Measurements from ENCODE around the gene STEAP1B. TPM values are rescaled to one million over a fixed set of nuclear protein-coding genes. Genes with fewer than 3 reads are reported as not detected.

The STEAP1B gene
- total RNA-seq, 1 experiment from 2014 or later, result 0.27 TPM

DNA sequence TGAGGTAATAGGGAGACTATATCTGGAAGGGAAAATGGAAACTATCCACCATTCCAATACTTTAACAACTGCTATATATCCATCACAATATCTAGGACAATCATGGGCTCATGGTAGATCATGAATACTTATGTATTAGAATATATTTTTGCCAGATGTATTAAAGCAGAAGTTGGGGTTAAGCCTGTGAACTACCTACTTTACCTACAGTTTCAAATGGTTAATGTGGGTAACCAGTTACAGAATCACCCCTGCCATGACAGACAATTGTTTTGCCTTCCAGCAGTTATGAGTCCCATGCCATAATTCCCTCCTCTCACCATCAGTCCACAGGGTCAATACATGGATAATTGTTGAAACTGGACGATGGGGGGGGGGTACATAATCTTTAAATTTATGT is 113.1 kb downstream of the STEAP1B start:
- no peaks in the 10 kb centered on the region for H3K9me2 ChIP-seq (ENCODE audit: insufficient read depth)
- no peak overlapping the region for H3K4me3 ChIP-seq (replicated peaks in 1 of 2; ENCODE audit: low read depth in 1 of 2, low read length in 2 of 2)
- ChIA-PET POLR2A (no interaction called here), CTCF (no interaction called here), RAD21 (ENCODE audit: low non-redundant PET in 1 of 2, low total read pairs in 2 of 2, uncharacterized antibody in 2 of 2, unreplicated experiment in 2 of 2) (no interaction called here)
- no peak overlapping the region for H2AFZ ChIP-seq (ENCODE audit: low read depth, low read length, poor library complexity, severe bottlenecking)
- H3K4me2 ChIP-seq (ENCODE audit: low read length), result no peak overlapping the region
- no peaks in the 10 kb centered on the region for H3K36me3 ChIP-seq (ENCODE audit: control insufficient read depth in 1 of 2, insufficient read depth in 2 of 2, low read length in 2 of 2)
- no peaks in the 10 kb centered on the region for H3K4me1 ChIP-seq (ENCODE audit: control insufficient read depth in 1 of 2, insufficient read depth in 2 of 2, low read length in 2 of 2)
- intact Hi-C loops (cut with micrococcal nuclease), result no loop called here
- BruUV-seq (replicated peaks), result no TSS peak
- H3K27me3 ChIP-seq (ENCODE audit: insufficient read depth, low read length), result no peaks in the 10 kb centered on the region
- H3K27ac ChIP-seq (ENCODE audit: low read depth, low read length), result no peak overlapping the region
- no peaks in the 10 kb centered on the region for H3K79me2 ChIP-seq (ENCODE audit: insufficient read depth, low read length)
- no peak for ATAC-seq
- no peaks in the 10 kb centered on the region for H3K9me3 ChIP-seq (ENCODE audit: control insufficient read depth in 1 of 2, insufficient read depth in 1 of 2, low read depth in 1 of 2, low read length in 2 of 2)
- TF ChIP-seq ZNF274 (IDR thresholded peaks at IDR 0.05; ENCODE audit: low read depth, low read length) (no peak), SRF (IDR thresholded peaks at IDR 0.05; ENCODE audit: low read depth) (no peak), RAD21 (IDR thresholded peaks at IDR 0.05; ENCODE audit: low read depth) (no peak), ZFX (IDR thresholded peaks at IDR 0.05) (no peak), POLR2AphosphoS5 (IDR thresholded peaks at IDR 0.05; ENCODE audit: low read depth, low read length) (no peak), CTCF (IDR thresholded peaks at IDR 0.05 in 2 of 3, conservative IDR thresholded peaks at IDR 0.05 in 1 of 3; ENCODE audit: borderline replicate concordance in 1 of 3, insufficient read depth in 1 of 3, low read depth in 2 of 3, low read length in 2 of 3) (no peak)
- TF ChIP-seq, protein P1, sequence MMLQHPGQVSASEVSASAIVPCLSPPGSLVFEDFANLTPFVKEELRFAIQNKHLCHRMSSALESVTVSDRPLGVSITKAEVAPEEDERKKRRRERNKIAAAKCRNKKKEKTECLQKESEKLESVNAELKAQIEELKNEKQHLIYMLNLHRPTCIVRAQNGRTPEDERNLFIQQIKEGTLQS (IDR thresholded peaks at IDR 0.05), result no peak
- TF ChIP-seq, protein P2, sequence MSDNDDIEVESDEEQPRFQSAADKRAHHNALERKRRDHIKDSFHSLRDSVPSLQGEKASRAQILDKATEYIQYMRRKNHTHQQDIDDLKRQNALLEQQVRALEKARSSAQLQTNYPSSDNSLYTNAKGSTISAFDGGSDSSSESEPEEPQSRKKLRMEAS (IDR thresholded peaks at IDR 0.05), result no peak
- H3K9ac ChIP-seq (ENCODE audit: low read length), result no peak overlapping the region
- DNase-seq (ENCODE audit: low read depth, low spot score), result no peak
- no peaks in the 10 kb centered on the region for H4K20me1 ChIP-seq (ENCODE audit: insufficient read depth)

Measured in HCT116 (cell line).